NCI-H146 (cell line): Measurements from ENCODE around the gene NELL1.

Source experiments
- DNase-seq: peaks from one replicate; lab custom pipeline; 2025; lab: John Stamatoyannopoulos, UW

The NELL1 gene

DNA sequence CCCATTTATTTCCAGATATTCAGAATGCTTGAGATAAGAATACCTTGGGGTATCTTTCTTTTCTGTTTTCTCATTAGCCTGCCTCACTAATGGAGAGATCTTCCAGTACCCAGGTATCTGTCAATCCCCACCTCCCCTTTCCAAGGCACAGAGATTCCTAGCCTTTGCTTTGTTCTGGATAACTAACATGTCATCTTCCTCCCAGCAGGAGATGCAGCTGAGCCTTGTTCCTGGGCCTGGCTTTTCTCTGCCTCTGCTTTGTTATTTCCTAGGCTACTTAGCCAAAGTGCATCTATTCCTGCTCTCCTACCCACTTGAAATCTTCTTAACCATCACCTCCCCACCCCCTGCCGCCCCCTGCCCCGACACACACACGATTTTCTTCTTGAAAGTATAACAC lies 297.1 kb downstream of the NELL1 start:
- peak; percentile 75 for DNase-seq

DNA sequence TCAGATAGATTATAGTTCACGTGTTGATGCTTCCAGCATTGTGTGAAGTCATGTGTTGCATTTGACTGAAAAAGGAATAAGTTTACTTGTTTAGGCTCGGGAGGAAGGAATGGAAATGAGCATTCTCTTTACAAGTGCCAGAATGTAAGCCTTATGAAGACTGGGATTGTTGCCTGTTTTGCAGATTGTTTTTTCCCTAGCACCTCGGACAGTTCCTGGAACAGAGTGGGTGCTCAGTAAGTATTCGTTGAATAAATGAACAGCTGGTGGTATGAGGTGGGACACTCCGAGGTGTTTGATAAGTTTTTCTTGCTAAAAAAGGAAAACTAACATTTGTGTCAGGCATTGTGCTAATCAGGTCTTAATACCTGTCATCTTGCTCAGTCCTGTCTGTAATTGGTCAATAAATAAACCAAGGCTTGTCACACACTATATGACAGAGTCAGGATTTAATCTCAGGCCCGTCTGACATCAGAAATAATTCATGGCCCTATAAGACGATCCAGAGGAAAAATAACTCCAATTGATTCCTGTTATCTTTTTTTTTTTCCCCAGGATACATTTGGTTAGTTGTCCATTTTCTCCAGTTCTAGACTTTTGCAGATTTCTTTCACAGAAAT lies 304.7 kb downstream of the NELL1 start:
- DNase-seq, result no peak

DNA sequence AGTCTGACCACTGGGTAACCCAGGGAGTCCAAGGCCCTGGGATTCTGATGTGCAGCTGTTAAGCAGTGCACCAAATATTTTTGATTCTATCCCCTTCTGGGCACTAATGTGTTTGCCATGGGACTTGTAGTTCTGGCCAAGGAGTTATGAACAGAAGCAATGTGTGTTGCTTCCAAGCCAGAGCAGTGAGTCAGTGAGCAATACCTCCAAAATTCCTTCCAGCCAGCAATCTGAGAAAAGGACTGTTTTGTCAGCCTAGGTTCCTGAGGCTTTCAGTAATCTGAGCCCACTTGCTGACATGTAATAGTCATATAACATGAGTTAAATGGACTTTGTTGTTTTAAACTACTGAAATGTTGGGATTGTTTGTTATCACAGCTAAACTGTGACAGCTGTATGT lies 311.4 kb downstream of the NELL1 start:
- no peak for DNase-seq

DNA sequence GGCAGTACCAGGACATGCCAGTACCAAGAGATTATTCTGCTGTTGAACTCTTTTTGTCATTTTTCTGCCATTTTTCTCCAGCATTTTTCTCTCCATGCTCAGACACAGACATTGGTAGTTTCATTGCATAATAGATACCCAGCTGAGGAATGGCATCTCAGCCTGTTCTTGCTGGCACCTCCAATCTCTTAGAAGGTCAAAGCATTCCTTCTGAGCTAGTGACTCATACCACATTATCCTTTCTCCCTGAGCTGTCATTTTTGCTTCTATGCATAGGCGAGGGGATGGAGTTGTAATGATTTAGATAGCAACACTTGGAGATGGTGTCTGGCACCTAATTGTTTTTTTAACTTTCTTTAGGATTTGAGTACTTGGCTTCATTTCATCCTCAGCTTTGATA lies 321.1 kb downstream of the NELL1 start:
- no peak for DNase-seq

DNA sequence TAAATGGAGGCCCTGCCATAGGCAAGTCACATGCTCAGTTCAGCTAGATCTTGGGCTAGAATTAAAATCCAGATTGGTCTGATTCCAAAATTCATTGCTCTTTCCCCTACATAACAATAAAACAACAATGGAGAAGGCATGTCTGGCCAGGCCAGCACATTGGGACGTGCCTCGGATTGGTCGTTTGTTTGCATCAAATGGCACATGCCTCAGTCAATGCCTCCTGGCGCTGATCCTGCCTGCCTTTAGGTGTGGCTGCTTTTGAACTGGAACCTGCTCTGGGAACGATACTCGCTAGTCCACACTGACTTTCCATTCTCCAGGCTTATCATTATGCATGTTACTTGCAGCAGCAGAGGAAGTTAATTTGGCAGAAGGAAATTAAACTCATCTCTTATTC lies 322.1 kb downstream of the NELL1 start:
- no peak for DNase-seq

DNA sequence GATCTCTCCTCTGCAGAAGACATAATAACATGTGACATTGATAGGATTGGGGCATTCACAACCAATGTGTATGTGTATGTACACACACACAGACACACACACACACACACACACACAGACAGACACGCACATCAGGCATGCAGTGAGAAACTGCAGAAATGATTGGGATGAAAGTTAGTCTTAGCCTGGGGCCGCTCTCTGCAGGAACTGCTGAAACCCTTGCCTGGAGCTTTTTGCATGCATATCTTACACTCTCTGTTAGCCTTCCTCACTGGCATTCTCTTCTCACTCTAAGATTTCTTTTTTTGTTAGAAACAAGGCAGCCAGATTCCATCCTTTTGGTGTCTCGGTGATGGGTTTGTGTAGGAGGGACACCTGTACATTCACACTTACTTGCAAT lies 337.9 kb downstream of the NELL1 start:
- no peak for DNase-seq

DNA sequence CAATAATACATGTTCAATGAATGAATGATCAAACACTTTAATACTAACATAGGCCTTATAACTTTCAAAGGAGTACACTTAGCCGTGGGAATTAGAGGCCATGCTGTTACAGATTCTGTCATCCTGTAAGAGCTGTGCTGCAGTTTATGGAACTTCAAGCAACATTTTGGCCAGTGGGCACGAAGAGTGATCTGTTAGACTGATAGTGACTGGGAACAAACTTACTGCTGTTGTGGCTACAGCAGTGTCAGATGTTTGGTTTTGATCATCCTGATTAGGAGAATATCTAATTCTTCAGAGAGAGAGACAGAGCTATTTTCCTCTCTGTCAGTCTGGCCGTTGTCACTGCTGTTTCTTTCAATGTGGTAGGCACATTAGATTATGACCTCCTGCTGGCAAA lies 348.9 kb downstream of the NELL1 start:
- no peak for DNase-seq

DNA sequence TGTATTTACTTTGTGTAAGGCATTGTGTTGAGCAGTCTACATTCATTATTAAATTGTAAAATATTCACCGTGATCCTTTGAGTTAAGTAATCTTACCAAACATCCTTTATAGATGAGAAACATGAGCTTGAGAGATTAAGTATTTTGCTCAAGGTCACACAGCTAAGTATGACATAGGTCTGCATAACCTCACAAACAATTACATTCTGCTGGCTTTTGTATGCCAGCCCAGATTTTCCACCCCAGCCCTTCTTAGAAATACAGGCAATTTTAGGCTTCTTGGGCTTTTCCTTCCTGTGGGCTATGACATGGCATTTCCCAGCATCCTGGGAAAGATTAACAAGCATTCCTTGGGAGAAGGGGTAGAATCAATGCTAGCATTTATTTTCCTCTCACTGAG lies 357.3 kb downstream of the NELL1 start:
- DNase-seq, result no peak

DNA sequence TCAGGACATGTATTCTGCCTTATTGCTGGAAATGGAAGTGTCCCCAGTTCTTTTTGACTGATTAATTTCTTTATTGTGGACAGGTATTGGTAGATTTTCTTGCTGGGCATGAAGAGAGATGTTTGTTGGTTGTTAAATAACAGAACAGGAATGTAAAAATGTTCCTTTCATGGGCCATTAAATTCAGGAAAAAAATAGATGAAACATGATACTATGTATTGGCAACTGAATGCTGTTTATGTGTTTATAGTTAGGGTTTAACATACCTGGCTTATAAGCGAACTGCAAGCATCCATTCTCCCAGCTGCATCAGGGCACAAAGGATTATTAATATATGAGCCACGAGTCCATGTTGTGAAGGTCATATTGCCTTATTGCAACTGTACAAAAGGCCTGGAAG lies 368.5 kb downstream of the NELL1 start:
- DNase-seq, result no peak

DNA sequence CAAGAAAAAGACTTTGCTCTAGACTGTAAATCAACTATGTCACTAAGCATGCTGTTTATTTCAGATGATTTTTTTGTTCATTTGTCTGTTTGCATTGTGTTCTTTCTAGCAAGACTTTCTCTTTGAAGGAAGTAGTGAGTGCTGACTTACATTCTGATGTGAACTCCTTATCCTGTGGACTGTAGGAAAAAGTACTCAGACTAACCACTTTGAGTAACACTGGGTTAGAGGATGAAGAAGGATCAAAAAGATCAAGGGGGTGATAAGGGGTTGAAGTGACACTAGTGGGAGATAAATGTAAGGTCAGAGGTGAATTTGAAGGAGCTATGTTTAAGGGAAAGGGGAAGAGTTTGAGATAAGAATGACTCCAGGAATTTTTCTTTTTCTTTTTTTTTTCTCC lies 369.4 kb downstream of the NELL1 start:
- no peak for DNase-seq

DNA sequence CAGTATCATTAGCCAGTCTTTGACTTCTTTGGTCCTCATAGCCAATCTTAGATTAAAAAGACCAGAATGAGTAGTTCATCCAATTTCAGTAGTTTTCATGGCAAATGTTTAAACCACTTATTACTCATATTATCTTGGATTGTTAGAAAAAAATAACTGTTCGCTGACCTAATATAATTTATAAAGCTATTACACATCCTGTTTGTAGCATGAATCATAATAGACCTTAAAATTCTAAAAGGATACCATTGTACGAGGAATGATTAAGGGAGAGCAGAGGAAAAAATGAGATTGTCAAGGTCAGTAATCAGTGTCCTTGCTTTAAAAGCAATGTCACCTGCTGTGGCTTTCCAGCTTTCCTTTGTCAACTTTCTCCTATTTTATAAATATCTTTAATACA lies 371.2 kb downstream of the NELL1 start:
- no peak for DNase-seq

DNA sequence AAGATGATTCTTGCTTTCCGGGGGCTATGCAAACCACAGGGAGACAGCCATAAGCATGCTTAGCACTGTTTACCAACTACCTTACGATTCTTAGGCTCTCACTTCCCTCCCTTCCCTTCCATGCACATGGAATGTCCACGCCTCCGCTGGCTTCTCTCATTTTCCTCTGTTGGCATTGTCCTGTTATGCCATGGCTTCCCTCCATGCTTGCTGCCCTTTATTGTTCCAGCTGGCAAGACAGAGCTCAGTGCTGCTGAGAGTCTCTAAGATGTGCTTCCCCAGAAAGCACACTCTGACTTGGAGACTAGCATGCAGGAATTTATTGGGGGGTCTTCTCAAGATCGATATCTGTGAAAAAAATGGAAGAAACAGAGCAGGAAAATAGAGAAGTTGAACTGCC lies 379.2 kb downstream of the NELL1 start:
- DNase-seq, result peak; percentile 8

DNA sequence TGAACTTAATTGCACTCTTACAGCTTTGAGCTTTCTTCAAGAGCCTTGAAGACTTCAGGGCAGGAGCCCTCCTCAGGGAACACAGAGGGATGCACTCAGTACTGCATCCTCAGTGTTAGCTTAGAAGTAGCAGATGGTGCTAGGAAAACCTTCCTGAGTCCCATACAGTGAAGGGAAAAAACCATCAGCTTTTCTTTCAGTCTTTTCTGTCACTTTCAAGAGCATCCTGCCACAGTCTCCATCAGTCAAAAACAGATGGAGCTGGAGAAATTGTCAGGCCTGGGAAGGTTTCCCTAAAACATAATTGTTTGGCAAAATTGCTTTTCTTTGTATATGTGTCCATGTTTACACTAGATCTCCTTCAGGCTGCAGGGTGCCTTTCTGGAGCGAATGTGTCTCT lies 384.1 kb downstream of the NELL1 start:
- DNase-seq, result no peak

DNA sequence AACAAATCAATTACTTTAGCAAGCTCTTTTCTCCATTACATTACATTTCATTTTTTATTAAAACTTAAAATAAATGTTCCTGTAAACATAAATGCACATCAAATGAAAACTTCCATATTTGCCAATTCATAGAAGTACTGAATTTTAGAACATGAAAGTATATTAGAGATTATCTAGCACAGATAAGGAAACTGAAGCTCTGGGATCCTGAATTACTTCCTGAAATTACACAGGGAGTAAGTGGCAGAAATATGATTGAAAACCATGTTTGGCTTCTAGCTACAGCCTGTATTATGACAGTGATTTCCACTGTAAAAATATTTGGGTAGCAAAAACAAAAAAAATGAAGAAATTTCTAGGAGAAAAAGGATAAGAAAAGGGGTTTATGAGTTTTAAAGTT lies 387.3 kb downstream of the NELL1 start:
- DNase-seq, result no peak

DNA sequence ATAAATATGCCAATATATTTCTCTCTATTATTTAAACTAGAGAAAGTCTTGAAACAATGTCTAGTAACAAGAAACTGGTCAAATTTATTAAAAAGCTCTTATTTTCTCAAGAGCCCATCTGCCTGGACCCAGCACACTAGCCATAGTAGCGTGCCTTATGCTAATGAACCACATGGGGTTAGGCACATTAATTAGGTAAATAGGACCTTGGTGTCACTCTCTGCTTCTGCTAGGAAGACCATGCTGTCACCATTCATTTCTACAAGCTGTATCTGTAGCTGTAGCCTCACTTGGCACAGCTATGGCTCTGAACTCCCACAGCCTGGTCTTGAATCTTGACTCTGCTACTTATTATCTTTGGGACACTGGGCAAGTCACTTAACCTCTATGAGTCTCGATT lies 390.5 kb downstream of the NELL1 start:
- no peak for DNase-seq

DNA sequence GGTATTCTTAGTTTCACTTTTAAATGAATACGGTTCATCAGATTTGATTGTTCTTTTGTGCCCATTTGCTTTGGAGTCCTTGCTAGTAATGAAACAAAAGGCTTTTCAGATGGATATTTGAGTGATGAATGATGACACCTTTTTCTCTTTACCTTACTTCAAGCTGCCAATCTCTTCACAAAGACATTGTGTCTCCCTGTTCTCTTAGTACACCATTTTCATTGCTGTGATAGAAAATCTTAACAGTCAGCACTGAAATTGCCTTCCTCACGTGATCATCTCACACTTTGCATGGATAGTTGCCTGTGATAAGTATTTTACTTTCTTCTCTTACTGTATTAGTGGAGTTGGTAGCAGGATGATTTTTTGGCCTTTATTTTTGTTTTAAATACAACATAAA lies 396.6 kb downstream of the NELL1 start:
- DNase-seq, result no peak

DNA sequence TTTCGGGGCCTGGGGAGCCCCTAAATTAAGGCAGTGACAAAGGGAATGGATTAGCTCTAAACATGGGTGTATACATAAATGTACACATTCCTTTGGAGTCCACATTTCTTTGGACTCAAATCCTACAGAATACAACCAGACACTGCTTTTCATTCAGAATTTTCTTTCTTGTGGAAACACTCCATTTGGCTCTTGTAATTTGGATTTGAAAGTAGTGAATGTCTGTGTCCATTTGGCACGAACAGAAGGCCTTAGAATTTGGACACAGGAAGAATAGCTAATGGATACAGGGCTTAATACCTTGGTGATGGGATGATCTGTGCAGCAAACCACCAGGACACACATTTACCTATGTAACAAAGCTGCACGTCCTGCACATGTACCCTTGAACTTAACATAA lies 399.5 kb downstream of the NELL1 start:
- DNase-seq, result no peak

DNA sequence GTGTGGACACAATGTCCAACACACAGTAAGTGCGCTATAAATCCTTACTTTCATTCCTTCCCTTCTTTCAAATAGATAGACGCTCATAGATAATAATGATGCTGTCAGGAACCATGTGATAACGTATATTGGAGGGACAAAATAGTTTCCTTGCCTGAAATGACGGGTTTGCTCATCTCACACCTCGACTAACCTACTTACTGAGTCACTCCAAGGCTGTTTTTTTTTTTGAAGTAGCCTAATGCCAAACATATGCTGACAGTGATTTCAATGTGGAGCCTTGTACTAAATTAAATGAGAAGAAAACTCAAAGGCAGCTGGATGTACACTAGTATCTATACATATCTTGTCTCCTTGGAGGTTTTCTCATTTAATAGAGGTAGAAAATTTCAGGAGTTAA lies 400.5 kb downstream of the NELL1 start:
- no peak for DNase-seq

DNA sequence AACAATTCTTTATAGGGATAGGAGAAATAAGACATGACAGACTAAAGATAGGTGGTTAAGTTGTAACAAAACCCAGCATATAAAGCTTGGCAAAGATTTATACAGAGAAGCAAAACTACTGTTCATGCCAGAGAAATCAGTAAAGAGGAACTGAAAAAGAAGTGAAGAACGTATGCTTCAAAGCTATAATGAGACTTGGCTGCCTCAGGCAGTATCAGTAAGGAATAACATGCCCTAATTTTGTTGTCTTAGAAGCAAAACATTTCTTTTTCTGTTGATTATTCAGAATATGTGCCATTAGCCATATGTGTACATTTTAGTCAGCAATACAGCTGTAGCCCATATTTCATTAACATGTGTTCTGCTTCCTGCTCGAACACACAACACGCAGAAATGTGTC lies 403.2 kb downstream of the NELL1 start:
- no peak for DNase-seq

DNA sequence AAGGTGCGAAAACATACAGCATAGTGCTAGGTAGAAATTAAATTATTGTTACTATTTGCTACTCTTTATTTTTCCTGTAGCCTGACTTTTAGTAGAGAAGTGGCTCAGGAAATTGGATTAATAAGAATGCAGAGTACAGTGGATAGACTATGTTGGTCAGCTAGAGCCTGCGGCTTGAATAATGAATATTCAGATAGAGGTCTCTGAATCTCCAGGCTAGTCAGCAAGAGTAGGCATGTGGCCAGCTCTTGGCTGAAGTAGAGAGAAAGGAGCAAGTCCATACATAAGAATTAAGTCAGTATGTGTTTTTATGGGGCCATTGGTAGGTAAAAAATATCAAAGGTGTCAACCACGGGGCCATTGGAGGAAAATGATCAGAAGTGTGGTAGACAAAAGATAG lies 413.5 kb downstream of the NELL1 start:
- DNase-seq, result no peak

DNA sequence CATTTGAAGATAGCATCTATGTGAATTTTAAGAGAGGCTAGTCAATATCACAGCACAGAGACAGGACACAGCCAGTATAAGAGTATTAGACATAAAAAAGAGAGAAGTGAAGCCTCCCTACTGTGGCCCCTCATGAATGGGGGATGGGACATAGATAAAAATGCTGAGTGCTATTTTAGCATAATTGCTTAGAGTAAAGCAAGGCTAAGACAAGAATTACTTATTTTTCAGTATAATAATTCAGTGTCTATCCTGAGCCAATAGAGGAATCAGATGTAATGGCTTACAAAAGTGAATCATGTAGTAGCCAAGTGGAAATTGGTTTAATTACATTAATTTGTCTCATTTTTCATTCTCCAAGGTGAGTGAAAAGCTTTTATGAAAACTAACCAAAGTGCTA lies 419.5 kb downstream of the NELL1 start:
- no peak for DNase-seq

DNA sequence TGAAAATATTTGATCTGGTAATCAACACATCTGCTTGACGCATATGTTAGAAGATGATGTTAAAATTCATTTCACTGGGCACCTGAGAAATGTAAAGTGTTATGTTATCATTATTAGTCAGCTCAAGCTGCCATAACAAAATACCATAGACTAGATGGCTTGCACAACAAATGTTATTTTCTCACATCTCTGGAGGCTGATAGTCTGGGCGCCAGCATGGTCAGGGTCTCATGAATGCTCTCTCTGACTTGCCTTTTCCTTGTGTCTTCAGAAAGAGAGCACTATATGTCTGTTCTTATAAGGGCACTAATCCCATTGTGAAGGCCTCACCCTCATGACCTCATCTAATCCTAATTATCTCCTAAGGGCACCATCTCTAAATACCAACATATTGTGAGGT lies 435.3 kb downstream of the NELL1 start:
- no peak for DNase-seq

DNA sequence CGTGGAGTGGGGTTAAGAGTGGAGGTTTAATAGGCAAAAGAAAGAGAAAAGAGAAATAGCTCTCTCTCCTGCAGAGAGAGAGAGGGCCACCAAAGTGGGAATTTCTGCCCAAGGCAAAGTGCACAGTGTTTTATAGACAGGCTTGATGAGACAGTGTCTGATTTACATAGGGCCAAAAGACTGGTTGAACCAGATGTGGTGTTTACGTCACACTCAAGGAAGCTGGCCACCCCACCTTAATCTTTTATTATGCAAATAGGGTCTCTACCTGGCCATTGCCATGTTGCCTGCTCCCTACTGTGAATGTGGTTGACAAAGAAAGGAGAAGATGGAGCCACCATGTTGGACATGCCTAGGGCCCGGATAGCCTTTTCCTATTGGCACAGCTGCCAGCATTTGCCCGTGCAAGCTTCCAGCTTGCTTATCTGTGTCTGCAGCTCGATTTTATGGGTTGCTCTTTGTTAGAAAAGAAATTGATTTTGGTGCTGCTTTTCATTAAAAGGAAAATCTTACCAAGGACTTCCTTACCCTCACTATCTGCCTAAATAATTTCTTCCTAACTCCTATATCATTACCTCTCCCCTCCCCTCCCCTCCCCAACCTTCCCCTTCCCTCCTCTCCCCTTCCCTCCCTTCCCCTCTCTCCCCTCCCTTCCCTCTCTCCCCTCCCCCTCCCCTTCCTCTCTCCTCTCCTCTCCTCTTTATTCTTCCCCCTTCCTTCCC lies 436.0 kb downstream of the NELL1 start:
- peak; percentile 90 for DNase-seq

DNA sequence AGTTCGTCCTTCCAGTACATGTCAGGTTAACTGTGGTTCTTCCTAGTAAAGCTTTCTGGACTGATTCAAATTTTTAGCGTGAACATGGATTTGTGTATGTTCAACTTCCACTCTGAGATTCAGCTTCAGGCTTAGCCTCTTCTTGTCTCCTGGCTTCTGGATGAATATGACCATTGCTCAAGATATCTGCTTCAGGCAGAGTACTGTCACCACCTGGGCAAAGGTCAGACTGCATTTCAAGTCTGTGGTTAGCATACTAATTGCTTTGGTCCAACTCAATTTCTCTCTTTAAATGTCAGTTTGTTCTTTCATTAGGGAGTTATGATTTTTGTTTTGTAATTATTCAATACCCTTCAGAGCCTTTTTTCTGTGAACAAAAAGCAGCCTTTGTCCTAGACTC lies 440.0 kb downstream of the NELL1 start:
- DNase-seq, result no peak
